H1 (cell line): Measurements from ENCODE around the gene CPED1. TPM values are rescaled to one million over a fixed set of nuclear protein-coding genes. Genes with fewer than 3 reads are reported as not detected.

Source experiments
- CTCF ChIA-PET: fragments of 300-600 bp; sonication (Branson Sonifier 250); formaldehyde crosslinking; loops from one replicate; lab custom pipeline; 2021; ENCODE audit not compliant: partially characterized antibody; lab: Charles Lee
- POLR2A ChIA-PET: fragments of 300-600 bp; sonication (Branson Sonifier 250); formaldehyde crosslinking; loops from one replicate; lab custom pipeline; 2021; ENCODE audit warnings: inconsistent platforms; ENCODE audit not compliant: partially characterized antibody; lab: Charles Lee
- DNase-seq, 2 experiments: peaks; one replicate each; pipeline versions ENCODE4 v3.0.0 to v3.0.0-alpha.2; 2010 to 2022; ENCODE audit warnings: low spot score in 2 of 2, low read depth in 1 of 2, mixed read lengths in 1 of 2
- FAIRE-seq: peaks from 2 replicates; lab custom pipeline; 2011; peaks lifted over from hg19 to GRCh38; lab: Jason Lieb, UNC
- H2AFZ ChIP-seq: 2 replicates; pipeline ENCODE4 v1.8.1; 2012; ENCODE audit warnings: low read length, inconsistent platforms
- H2AK5ac ChIP-seq: 2 replicates; pipeline ENCODE4 v1.6.1; 2013; ENCODE audit warnings: low read depth, low read length
- H2BK120ac ChIP-seq: replicated peaks from 2 replicates; pipeline ENCODE3; 2013; ENCODE audit warnings: low read depth, low read length, inconsistent platforms
- H2BK12ac ChIP-seq: 2 replicates; pipeline ENCODE4 v1.6.1; 2013; ENCODE audit warnings: low read depth, low read length
- H2BK15ac ChIP-seq: 2 replicates; pipeline ENCODE4 v1.6.1; 2013; ENCODE audit warnings: low read length
- H2BK20ac ChIP-seq: 2 replicates; pipeline ENCODE4 v1.6.1; 2013; ENCODE audit warnings: low read length
- H2BK5ac ChIP-seq: 2 replicates; pipeline ENCODE4 v1.6.1; 2013; ENCODE audit warnings: low read depth, low read length
- H3K14ac ChIP-seq: 2 replicates; pipeline ENCODE4 v1.6.1; 2013; ENCODE audit warnings: inconsistent platforms; ENCODE audit not compliant: insufficient read length
- H3K18ac ChIP-seq: 2 replicates; pipeline ENCODE4 v1.6.1; 2013; ENCODE audit warnings: low read length; ENCODE audit errors: extremely low read depth
- H3K23ac ChIP-seq: 2 replicates; pipeline ENCODE4 v1.6.1; 2013; ENCODE audit warnings: inconsistent platforms; ENCODE audit not compliant: insufficient read length
- H3K23me2 ChIP-seq: 2 replicates; pipeline ENCODE4 v1.6.1; 2013; ENCODE audit warnings: low read depth, low read length
- H3K27ac ChIP-seq: 2 replicates; pipeline ENCODE4 v1.6.1; 2011; ENCODE audit warnings: low read depth, low read length, inconsistent platforms
- H3K27me3 ChIP-seq, 4 experiments: replicated peaks in 1 of 4; 1 replicate in 1 of 4; 2 replicates in 3 of 4; pipeline versions ENCODE4 v1.6.1 to v1.8.1; 2011 to 2013; ENCODE audit warnings: low read length in 3 of 4, mild to moderate bottlenecking in 3 of 4, inconsistent platforms in 2 of 4, mixed read lengths in 2 of 4, moderate library complexity in 1 of 4; ENCODE audit not compliant: control insufficient read depth in 3 of 4, insufficient read depth in 3 of 4; ENCODE audit errors: extremely low read depth in 1 of 4
- H3K36me3 ChIP-seq, 4 experiments: 2 replicates each; pipeline versions ENCODE4 v1.6.1 to v1.8.1; 2011 to 2013; ENCODE audit warnings: mild to moderate bottlenecking in 4 of 4, low read length in 3 of 4, moderate library complexity in 2 of 4, control low read depth in 1 of 4, inconsistent platforms in 1 of 4; ENCODE audit not compliant: insufficient read depth in 4 of 4, control insufficient read depth in 2 of 4
- H3K4ac ChIP-seq: replicated peaks from 2 replicates; pipeline ENCODE3; 2013; ENCODE audit warnings: low read length, low read depth, mixed read lengths, inconsistent platforms; ENCODE audit not compliant: insufficient read length
- H3K4me1 ChIP-seq, 4 experiments: replicated peaks in 1 of 4; 1 replicate in 1 of 4; 2 replicates in 3 of 4; pipeline versions ENCODE4 v1.6.1 to v1.8.1; 2011 to 2013; ENCODE audit warnings: low read length in 3 of 4, inconsistent platforms in 2 of 4, mixed read lengths in 1 of 4; ENCODE audit not compliant: insufficient read depth in 4 of 4, control insufficient read depth in 3 of 4
- H3K4me2 ChIP-seq, 2 experiments: 2 replicates each; pipeline versions ENCODE4 v1.6.1 to v1.8.1; 2011 to 2013; ENCODE audit warnings: low read depth in 2 of 2, low read length in 2 of 2, control low read depth in 1 of 2, inconsistent platforms in 1 of 2, mild to moderate bottlenecking in 1 of 2; ENCODE audit not compliant: insufficient read depth in 1 of 2
- H3K4me3 ChIP-seq, 4 experiments: fragments of 200-600, 300-600 bp in 1 of 4; sonication (generic), shearing (Covaris generic), sonication (Bioruptor Twin) in 1 of 4; 2 replicates each; pipeline versions ENCODE4 v1.5.1 to v1.8.1; 2011 to 2016; ENCODE audit warnings: low read length in 4 of 4, low read depth in 3 of 4, control low read depth in 2 of 4, inconsistent platforms in 2 of 4, mild to moderate bottlenecking in 2 of 4, mixed read lengths in 1 of 4, moderate library complexity in 1 of 4; ENCODE audit not compliant: insufficient read depth in 2 of 4; ENCODE audit errors: extremely low read depth in 1 of 4
- H3K56ac ChIP-seq: replicated peaks from 2 replicates; pipeline ENCODE3; 2013; ENCODE audit warnings: low read depth, mild to moderate bottlenecking, mixed read lengths, low read length, inconsistent platforms; ENCODE audit not compliant: insufficient read length
- H3K79me1 ChIP-seq: 2 replicates; pipeline ENCODE4 v1.6.1; 2013; ENCODE audit warnings: low read depth, low read length, control low read depth
- H3K79me2 ChIP-seq, 2 experiments: 2 replicates each; pipeline versions ENCODE4 v1.6.1 to v1.8.1; 2012 to 2013; ENCODE audit warnings: low read length in 2 of 2, mild to moderate bottlenecking in 2 of 2, inconsistent platforms in 1 of 2; ENCODE audit not compliant: insufficient read depth in 2 of 2, control insufficient read depth in 1 of 2
- H3K9ac ChIP-seq, 4 experiments: replicated peaks in 1 of 4; 1 replicate in 1 of 4; 2 replicates in 3 of 4; pipeline versions ENCODE4 v1.6.1 to v1.8.1; 2011 to 2013; ENCODE audit warnings: low read depth in 3 of 4, low read length in 3 of 4, control low read depth in 2 of 4, mild to moderate bottlenecking in 2 of 4, moderate library complexity in 2 of 4, inconsistent platforms in 1 of 4; ENCODE audit errors: extremely low read depth in 1 of 4
- H3K9me3 ChIP-seq, 2 experiments: 2 replicates each; pipeline versions ENCODE4 v1.6.1 to v1.8.1; 2012 to 2013; ENCODE audit warnings: mild to moderate bottlenecking in 2 of 2, moderate library complexity in 2 of 2, control low read depth in 1 of 2, inconsistent platforms in 1 of 2, low read depth in 1 of 2, low read length in 1 of 2, mixed read lengths in 1 of 2; ENCODE audit not compliant: insufficient read depth in 2 of 2
- H4K20me1 ChIP-seq, 2 experiments: replicated peaks in 1 of 2; 2 replicates each; pipeline versions ENCODE3 to v1.8.1; 2011 to 2013; ENCODE audit warnings: inconsistent platforms in 2 of 2, low read length in 2 of 2, mild to moderate bottlenecking in 1 of 2; ENCODE audit not compliant: insufficient read depth in 2 of 2, control insufficient read depth in 1 of 2
- H4K5ac ChIP-seq: 2 replicates; pipeline ENCODE4 v1.6.1; 2013; ENCODE audit warnings: low read length, low read depth, mixed read lengths, inconsistent platforms; ENCODE audit not compliant: insufficient read length
- H4K8ac ChIP-seq: 2 replicates; pipeline ENCODE4 v1.8.0; 2013; ENCODE audit warnings: mild to moderate bottlenecking, moderate library complexity, low read length, inconsistent platforms; ENCODE audit not compliant: insufficient read depth; ENCODE audit errors: extremely low read depth
- H4K91ac ChIP-seq: replicated peaks from 2 replicates; pipeline ENCODE3; 2013; ENCODE audit warnings: low read length, mixed read lengths, inconsistent platforms; ENCODE audit not compliant: insufficient read length
- BACH1 ChIP-seq: IDR thresholded peaks from 2 replicates; pipeline ENCODE4 v1.6.1; 2012; ENCODE audit warnings: low read length, improper control_type of control experiment
- CTBP2 ChIP-seq: IDR thresholded peaks from 2 replicates; pipeline ENCODE4 v1.7.0; 2011; ENCODE audit warnings: borderline replicate concordance, mild to moderate bottlenecking, moderate library complexity, mixed read lengths, low read length; ENCODE audit not compliant: insufficient read depth, insufficient read length
- KDM5A ChIP-seq: fragments of 200-600 bp; IDR thresholded peaks from 2 replicates; pipeline ENCODE4 v1.7.1; 2012; ENCODE audit warnings: mild to moderate bottlenecking, low read length, inconsistent platforms, mixed read lengths
- WGBS, 2 experiments: shearing (Covaris generic) in 1 of 2; methylation state at CpG; one replicate each; pipeline versions ENCODE4 v1.1.6 to v1.1.7; 2013 to 2015; ENCODE audit warnings: low lambda C conversion rate in 2 of 2, mixed read lengths in 2 of 2, inconsistent platforms in 1 of 2, low coverage in 1 of 2, missing lambda C conversion rate in 1 of 2; ENCODE audit not compliant: insufficient replicate concordance in 2 of 2, insufficient coverage in 1 of 2, insufficient read length in 1 of 2; ENCODE audit errors: extremely low coverage in 1 of 2, missing lambda C conversion rate in 1 of 2; 5-methylcytosine and 5-hydroxymethylcytosine counted together
- polyA plus RNA-seq, 7 experiments: library from polyadenylated mRNA; depleted of rRNA in 3 of 7; stranded (reverse) in 5 of 7; unstranded in 2 of 7; fragments of >200 nt in 5 of 7; fragments of 200-250 nt in 2 of 7; gene quantifications; 1 replicate in 5 of 7; 2 replicates in 1 of 7; 4 replicates in 1 of 7; pipeline versions ENCODE4 v1.2.1 to v1.2.3, GENCODE V29; 2011 to 2013; ENCODE audit warnings: missing spikeins in 2 of 7, mixed read lengths in 2 of 7
- total RNA-seq: library from RNA; stranded (reverse); fragmentation: NEBNext Ultra II Directional; extraction: Animal tissue kit (Norgen Biotek cat#: 25700); gene quantifications from 2 replicates; pipeline ENCODE4 v1.2.1, GENCODE V29; 2021

The CPED1 gene
- total and polyA plus RNA-seq, 2 of the 8 experiments (the other 6 are each of a cell fraction or from before 2014, with no cell fraction given): 0.08 to 0.39 TPM

GRCh38 chr7:121157885-121158590 lies 169.5 kb downstream of the CPED1 start:
- Histone ChIP-seq H2BK15ac (no peak overlapping the region), H3K27ac (no peak overlapping the region), H4K5ac (no peak overlapping the region), H3K4me1 (no peaks in the 10 kb centered on the region), H3K9ac (no peak overlapping the region), H3K18ac (no peak overlapping the region), H3K27me3 (no peaks in the 10 kb centered on the region), H3K79me1 (no peaks in the 10 kb centered on the region), H2BK5ac (no peak overlapping the region), H3K4me3 (no peak overlapping the region), H3K23me2 (no peaks in the 10 kb centered on the region), H2BK20ac (no peak overlapping the region), H3K4ac (no peak overlapping the region), H4K91ac (no peak overlapping the region), H3K9me3 (no peaks in the 10 kb centered on the region), H2AFZ (no peak overlapping the region), H3K36me3 (no peaks in the 10 kb centered on the region), H3K79me2 (no peaks in the 10 kb centered on the region), H4K20me1 (no peaks in the 10 kb centered on the region), H2BK12ac (no peak overlapping the region), H3K23ac (no peak overlapping the region), H3K4me2 (no peak overlapping the region), H3K14ac (no peak overlapping the region), H4K8ac (no peak overlapping the region), H2BK120ac (no peak overlapping the region), H3K56ac (no peak overlapping the region), H2AK5ac (no peak overlapping the region)
- ChIA-PET CTCF (interaction anchor here (0.7 kb wide), 2 partner anchors 50 to 149 kb away, joined by 3 read pairs; no protein-coding TSS in a partner anchor), POLR2A (no interaction called here)
- 98% methylated on average over 2 of the region's 2 CpGs; no CpG with 5 or more reads in 1 of the 2 experiments for WGBS, 2 experiments
- TF ChIP-seq CTBP2: no peak
- no peak for TF ChIP-seq BACH1
- TF ChIP-seq KDM5A: no peak
- no peak for DNase-seq
- FAIRE-seq: no peak
